HepG2 (cell line): Measurements from ENCODE around the gene TNFAIP8L3. TPM values are rescaled to one million over a fixed set of nuclear protein-coding genes. Genes with fewer than 3 reads are reported as not detected.

Experiments
- ATAC-seq: fragments of 200-7000 bp; cut with Tn5 transposase; 3 replicates; pipeline ENCODE4 v1.9.1; 2020; ENCODE audit warnings: mild to moderate bottlenecking, moderate library complexity
- BruUV-seq: library from RNA; stranded (reverse); fragments of 400-500 nt; replicated peaks from 2 replicates; lab custom pipeline; 2021; lab: Mats Ljungman, UMichigan
- CTCF ChIA-PET: fragments of 300-600 bp; formaldehyde crosslinking; extraction: SDS; loops from one replicate; lab custom pipeline; 2021; ENCODE audit warnings: low total read pairs, inconsistent platforms, low intra/inter-chr PET ratio; lab: Yijun Ruan, JAX
- POLR2A ChIA-PET: fragments of 350-600 bp; sonication (Branson Sonifier 250); formaldehyde crosslinking; loops from one replicate; lab custom pipeline; 2020; ENCODE audit warnings: antibody characterized with exemption, inconsistent platforms; lab: Yijun Ruan, JAX
- DNase-seq: peaks from one replicate; pipeline ENCODE4 v3.0.0-alpha.2; 2015; ENCODE audit warnings: low spot score
- FAIRE-seq: peaks from 3 replicates; lab custom pipeline; 2011; peaks lifted over from hg19 to GRCh38; lab: Jason Lieb, UNC
- H2AFZ ChIP-seq: one replicate; pipeline ENCODE4 v1.6.1; 2011; ENCODE audit warnings: low read length, inconsistent platforms
- H3K27ac ChIP-seq: fragments of 300-600 bp; 3 replicates; pipeline ENCODE4 v1.8.0; 2011; ENCODE audit warnings: mixed run types, mild to moderate bottlenecking, mixed read lengths, low read length, inconsistent platforms; ENCODE audit not compliant: insufficient read depth; ENCODE audit errors: extremely low read length
- H3K27me3 ChIP-seq, 2 experiments: fragments of 200-600 bp in 1 of 2; 2 replicates in 1 of 2; 3 replicates in 1 of 2; pipeline versions ENCODE4 v1.6.0 to v1.8.0; 2011; ENCODE audit warnings: low read length in 2 of 2, mild to moderate bottlenecking in 2 of 2, moderate library complexity in 2 of 2, inconsistent platforms in 1 of 2; ENCODE audit not compliant: insufficient read depth in 2 of 2, control insufficient read depth in 1 of 2
- H3K36me3 ChIP-seq, 2 experiments: fragments of 200-600 bp in 1 of 2; replicated peaks in 1 of 2; 2 replicates in 1 of 2; 3 replicates in 1 of 2; pipeline versions ENCODE4 v1.5.1 to v1.8.0; 2011; ENCODE audit warnings: low read length in 2 of 2, inconsistent platforms in 1 of 2; ENCODE audit not compliant: insufficient read depth in 2 of 2, control insufficient read depth in 1 of 2
- H3K4me1 ChIP-seq: 2 replicates; pipeline ENCODE4 v1.5.1; 2012; ENCODE audit warnings: low read length, inconsistent platforms; ENCODE audit not compliant: insufficient read depth
- H3K4me2 ChIP-seq: 2 replicates; pipeline ENCODE4 v1.6.0; 2011; ENCODE audit warnings: low read depth, low read length, inconsistent platforms
- H3K4me3 ChIP-seq, 3 experiments: fragments of 200-600 bp in 1 of 3; sonication (generic), shearing (Covaris generic) in 1 of 3; replicated peaks in 1 of 3; 2 replicates each; pipeline ENCODE4 v1.5.1; 2011 to 2016; ENCODE audit warnings: low read length in 3 of 3, inconsistent platforms in 2 of 3, low read depth in 2 of 3, mild to moderate bottlenecking in 2 of 3, control low read depth in 1 of 3, mixed read lengths in 1 of 3; ENCODE audit not compliant: insufficient read depth in 1 of 3
- H3K79me2 ChIP-seq: one replicate; pipeline ENCODE4 v1.6.1; 2011; ENCODE audit warnings: low read length, inconsistent platforms; ENCODE audit not compliant: insufficient read depth
- H3K9ac ChIP-seq: 2 replicates; pipeline ENCODE4 v1.6.0; 2011; ENCODE audit warnings: mild to moderate bottlenecking, low read depth, low read length, inconsistent platforms; ENCODE audit not compliant: insufficient read depth
- H3K9me3 ChIP-seq: 2 replicates; pipeline ENCODE4 v1.5.1; 2012; ENCODE audit warnings: mild to moderate bottlenecking, low read length
- H4K20me1 ChIP-seq: 2 replicates; pipeline ENCODE4 v1.6.0; 2011; ENCODE audit warnings: inconsistent platforms, mild to moderate bottlenecking, low read length, moderate library complexity; ENCODE audit not compliant: insufficient read depth
- ATF7 ChIP-seq, 2 experiments: fragments of 450-650 bp in 1 of 2; sonication (generic) in 1 of 2; formaldehyde crosslinking in 1 of 2; IDR thresholded peaks; 2 replicates each; pipeline versions ENCODE4 v1.4.0 to v1.6.1; 2016 to 2020; ENCODE audit warnings: antibody characterized with exemption in 1 of 2, mild to moderate bottlenecking in 1 of 2, missing genetic modification reagents in 1 of 2
- KAT7 ChIP-seq: IDR thresholded peaks from 2 replicates; pipeline ENCODE4 v1.6.1; 2018; ENCODE audit warnings: borderline replicate concordance, missing compliant biosample characterization
- RFX1 ChIP-seq: fragments of 450-650 bp; IDR thresholded peaks from 2 replicates; pipeline ENCODE4 v1.6.1; 2017
- ZFX ChIP-seq: sonication (generic); formaldehyde crosslinking; IDR thresholded peaks from 2 replicates; pipeline ENCODE4 v1.4.0; 2020; ENCODE audit warnings: mild to moderate bottlenecking, low read depth, missing genetic modification reagents, moderate library complexity
- ZNF138 ChIP-seq: sonication (generic); formaldehyde crosslinking; IDR thresholded peaks from 2 replicates; pipeline ENCODE4 v1.5.0; 2020; ENCODE audit warnings: mild to moderate bottlenecking, low read depth, missing genetic modification reagents
- ZNF225 ChIP-seq: sonication (generic); formaldehyde crosslinking; IDR thresholded peaks from 2 replicates; pipeline ENCODE4 v1.4.0; 2020; ENCODE audit warnings: mild to moderate bottlenecking, missing genetic modification reagents
- ZNF556 ChIP-seq: sonication (generic); formaldehyde crosslinking; IDR thresholded peaks from 2 replicates; pipeline ENCODE4 v1.4.0; 2020; ENCODE audit warnings: mild to moderate bottlenecking, missing genetic modification reagents, borderline replicate concordance
- WGBS: methylation state at CpG from one replicate; pipeline ENCODE4 v1.1.6; 2017; ENCODE audit warnings: low lambda C conversion rate; 5-methylcytosine and 5-hydroxymethylcytosine counted together
- in situ Hi-C: cut with HindIII; loops from 2 replicates; pipeline ENCODE4 v1.10.0; 2017; ENCODE audit warnings: low pct_unique_long_range_greater_than_20kb; ENCODE audit not compliant: extremely low pct_ligation_motif_present
- intact Hi-C: fragments of 100-400 bp; cut with micrococcal nuclease; formaldehyde crosslinking; loops from one replicate; pipeline ENCODE4 v1.10.0; 2022; ENCODE audit not compliant: unreplicated experiment
- polyA plus RNA-seq, 8 experiments: library from polyadenylated mRNA; depleted of rRNA in 3 of 8; stranded (reverse) in 7 of 8; unstranded in 1 of 8; fragments of >200 nt; fragmentation: Illumina TruSeq in 4 of 8; extraction: Trizol in 4 of 8; gene quantifications; 2 replicates each; pipeline versions ENCODE4 v1.2.1 to v1.2.3, GENCODE V29; 2011 to 2016; ENCODE audit warnings: low read depth in 4 of 8, missing spikeins in 1 of 8, mixed read lengths in 1 of 8; ENCODE audit not compliant: insufficient read depth in 1 of 8
- total RNA-seq, 5 experiments: library from RNA; depleted of rRNA; stranded (reverse); fragments of >200 nt; fragmentation: Illumina TruSeq; extraction: Trizol; gene quantifications; 2 replicates each; pipeline ENCODE4 v1.2.3, GENCODE V29; 2016; ENCODE audit warnings: low read depth in 1 of 5
- TF ChIP-seq, protein P1 (sequence below): sonication (generic); formaldehyde crosslinking; IDR thresholded peaks from 2 replicates; pipeline ENCODE4 v1.4.0; 2020; ENCODE audit warnings: mild to moderate bottlenecking, low read depth, missing genetic modification reagents
- TF ChIP-seq, protein P2 (sequence below): sonication (generic); formaldehyde crosslinking; IDR thresholded peaks from 2 replicates; pipeline ENCODE4 v1.8.0; 2022; ENCODE audit warnings: low read depth, missing genetic modification reagents
- TF ChIP-seq, protein P3 (sequence below): sonication (generic); formaldehyde crosslinking; IDR thresholded peaks from 2 replicates; pipeline ENCODE4 v1.4.0; 2020; ENCODE audit warnings: missing genetic modification reagents, borderline replicate concordance

Gene TNFAIP8L3
- total and polyA plus RNA-seq, 2 of the 13 experiments (the other 11 are each of a cell fraction or from before 2014, with no cell fraction given), result 0.15 to 4.0 TPM

GRCh38 chr15:51076524-51077220, 18.0 kb downstream of the TNFAIP8L3 start:
- TF ChIP-seq ZNF225 (CRISPR knock-in tag) (no peak), ATF7 (IDR thresholded peaks at IDR 0.05) (no peak), ATF7 (CRISPR knock-in tag; IDR thresholded peaks at IDR 0.05) (no peak), RFX1 (no peak), ZNF138 (CRISPR knock-in tag) (no peak), KAT7 (CRISPR knock-in tag) (no peak), ZNF556 (CRISPR knock-in tag) (no peak), ZFX (CRISPR knock-in tag) (no peak)
- TF ChIP-seq, protein P1, sequence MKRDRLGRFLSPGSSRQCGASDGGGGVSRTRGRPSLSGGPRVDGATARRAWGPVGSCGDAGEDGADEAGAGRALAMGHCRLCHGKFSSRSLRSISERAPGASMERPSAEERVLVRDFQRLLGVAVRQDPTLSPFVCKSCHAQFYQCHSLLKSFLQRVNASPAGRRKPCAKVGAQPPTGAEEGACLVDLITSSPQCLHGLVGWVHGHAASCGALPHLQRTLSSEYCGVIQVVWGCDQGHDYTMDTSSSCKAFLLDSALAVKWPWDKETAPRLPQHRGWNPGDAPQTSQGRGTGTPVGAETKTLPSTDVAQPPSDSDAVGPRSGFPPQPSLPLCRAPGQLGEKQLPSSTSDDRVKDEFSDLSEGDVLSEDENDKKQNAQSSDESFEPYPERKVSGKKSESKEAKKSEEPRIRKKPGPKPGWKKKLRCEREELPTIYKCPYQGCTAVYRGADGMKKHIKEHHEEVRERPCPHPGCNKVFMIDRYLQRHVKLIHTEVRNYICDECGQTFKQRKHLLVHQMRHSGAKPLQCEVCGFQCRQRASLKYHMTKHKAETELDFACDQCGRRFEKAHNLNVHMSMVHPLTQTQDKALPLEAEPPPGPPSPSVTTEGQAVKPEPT (CRISPR knock-in tag), result no peak
- TF ChIP-seq, protein P2, sequence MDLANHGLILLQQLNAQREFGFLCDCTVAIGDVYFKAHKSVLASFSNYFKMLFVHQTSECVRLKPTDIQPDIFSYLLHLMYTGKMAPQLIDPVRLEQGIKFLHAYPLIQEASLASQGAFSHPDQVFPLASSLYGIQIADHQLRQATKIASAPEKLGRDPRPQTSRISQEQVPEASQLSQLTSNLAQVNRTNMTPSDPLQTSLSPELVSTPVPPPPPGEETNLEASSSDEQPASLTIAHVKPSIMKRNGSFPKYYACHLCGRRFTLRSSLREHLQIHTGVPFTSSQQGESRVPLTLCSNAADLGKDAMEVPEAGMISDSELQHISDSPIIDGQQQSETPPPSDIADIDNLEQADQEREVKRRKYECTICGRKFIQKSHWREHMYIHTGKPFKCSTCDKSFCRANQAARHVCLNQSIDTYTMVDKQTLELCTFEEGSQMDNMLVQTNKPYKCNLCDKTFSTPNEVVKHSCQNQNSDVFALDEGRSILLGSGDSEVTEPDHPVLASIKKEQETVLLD (CRISPR knock-in tag), result no peak
- TF ChIP-seq, protein P3, sequence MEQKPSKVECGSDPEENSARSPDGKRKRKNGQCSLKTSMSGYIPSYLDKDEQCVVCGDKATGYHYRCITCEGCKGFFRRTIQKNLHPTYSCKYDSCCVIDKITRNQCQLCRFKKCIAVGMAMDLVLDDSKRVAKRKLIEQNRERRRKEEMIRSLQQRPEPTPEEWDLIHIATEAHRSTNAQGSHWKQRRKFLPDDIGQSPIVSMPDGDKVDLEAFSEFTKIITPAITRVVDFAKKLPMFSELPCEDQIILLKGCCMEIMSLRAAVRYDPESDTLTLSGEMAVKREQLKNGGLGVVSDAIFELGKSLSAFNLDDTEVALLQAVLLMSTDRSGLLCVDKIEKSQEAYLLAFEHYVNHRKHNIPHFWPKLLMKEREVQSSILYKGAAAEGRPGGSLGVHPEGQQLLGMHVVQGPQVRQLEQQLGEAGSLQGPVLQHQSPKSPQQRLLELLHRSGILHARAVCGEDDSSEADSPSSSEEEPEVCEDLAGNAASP (CRISPR knock-in tag), result no peak
- Histone ChIP-seq H3K79me2 (no peaks in the 10 kb centered on the region), H3K4me1 (no peaks in the 10 kb centered on the region), H3K4me3 (no peak overlapping the region), H3K27ac (no peak overlapping the region), H2AFZ (no peak overlapping the region), H3K9me3 (no peaks in the 10 kb centered on the region), H3K36me3 (peaks cover 0 to 2% of the 10 kb centered on the region in 2 experiments; a peak in 2 of 5 replicates), H4K20me1 (no peaks in the 10 kb centered on the region; the same call in 1 of the 2 replicates), H3K4me2 (no peak overlapping the region), H3K27me3 (no peaks in the 10 kb centered on the region), H3K9ac (no peak overlapping the region)
- FAIRE-seq (no peak), DNase-seq (no peak), ATAC-seq (no peak)
- in situ Hi-C loops (no loop called here), intact Hi-C loops (no loop called here)
- WGBS, result 96% methylated on average over 12 of the region's 16 CpGs
- no TSS peak for BruUV-seq
- ChIA-PET CTCF (no interaction called here), POLR2A (no interaction called here)
